Kidney (tissue), 14 donors: ENCODE measurements around the gene MICB. TPM values are rescaled to one million over a fixed set of nuclear protein-coding genes. Genes with fewer than 3 reads are reported as not detected.
"Not testable (repeated sequence)": the region's sequence is repeated elsewhere in the genome, so short reads cannot be mapped to it uniquely, and the experiment has no call there.

Experiments used
- DNase-seq, 5 donors: peaks; one replicate each; pipeline ENCODE4 v3.0.0-alpha.2; 2013 to 2020
- FAIRE-seq: peaks from 2 replicates; lab custom pipeline; 2012; peaks lifted over from hg19 to GRCh38; lab: Jason Lieb, UNC
- H3K27ac ChIP-seq, 2 donors: one replicate each; pipeline ENCODE4 v1.7.0; 2013; ENCODE audit warnings: low read depth in 2 of 2, low read length in 2 of 2, inconsistent platforms in 1 of 2
- H3K27me3 ChIP-seq: one replicate; pipeline ENCODE4 v1.7.1; 2013; ENCODE audit warnings: low read length, inconsistent platforms; ENCODE audit not compliant: control insufficient read depth, insufficient read depth
- H3K36me3 ChIP-seq, 3 donors: one replicate each; pipeline versions ENCODE4 v1.7.0 to v1.7.1; 2013; ENCODE audit warnings: low read length in 3 of 3, control low read depth in 1 of 3, inconsistent platforms in 1 of 3; ENCODE audit not compliant: insufficient read depth in 3 of 3, control insufficient read depth in 2 of 3
- H3K4me1 ChIP-seq, 3 donors: one replicate each; pipeline versions ENCODE4 v1.7.0 to v1.7.1; 2013; ENCODE audit warnings: low read length in 3 of 3, inconsistent platforms in 1 of 3, low read depth in 1 of 3; ENCODE audit not compliant: control insufficient read depth in 2 of 3, insufficient read depth in 2 of 3
- H3K4me3 ChIP-seq, 3 donors: one replicate each; pipeline versions ENCODE4 v1.7.0 to v1.8.1; 2013; ENCODE audit warnings: low read length in 3 of 3, control low read depth in 1 of 3, inconsistent platforms in 1 of 3
- H3K9ac ChIP-seq, 3 donors: one replicate each; pipeline versions ENCODE4 v1.7.0 to v1.7.1; 2013; ENCODE audit warnings: low read length in 3 of 3, control low read depth in 1 of 3, inconsistent platforms in 1 of 3
- H3K9me3 ChIP-seq, 3 donors: one replicate each; pipeline versions ENCODE4 v1.7.0 to v1.7.1; 2013; ENCODE audit warnings: low read length in 3 of 3, control low read depth in 1 of 3, inconsistent platforms in 1 of 3; ENCODE audit not compliant: control insufficient read depth in 2 of 3, insufficient read depth in 1 of 3
- CTCF ChIP-seq: IDR thresholded peaks from 3 replicates; pipeline ENCODE4 v1.5.1; 2012; ENCODE audit warnings: mild to moderate bottlenecking, moderate library complexity, borderline replicate concordance; ENCODE audit not compliant: insufficient read depth; ENCODE audit errors: extremely low read depth
- intact Hi-C: fragments of 100-400 bp; cut with DNase I; formaldehyde crosslinking; loops from one replicate; pipeline ENCODE4 v1.11.1; 2022
- polyA plus RNA-seq: library from polyadenylated mRNA; stranded (reverse); fragments of 350-450 nt; fragmentation: Illumina TruSeq; extraction: RNeasy Lipid Tissue Mini Kit (QIAGEN cat#74804); gene quantifications from one replicate; pipeline ENCODE4 v1.2.3, GENCODE V29; 2014; ENCODE audit warnings: low read depth, low replicate concordance; ENCODE audit not compliant: insufficient read depth
- total RNA-seq: library from RNA; stranded (reverse); fragmentation: NEBNext Ultra II Directional; extraction: Animal tissue kit (Norgen Biotek cat#: 25700); gene quantifications from one replicate; pipeline ENCODE4 v1.2.1, GENCODE V29; 2021
- donor health status: control.
- donor health status: control.
- donor health status: control.
- donor health status: control.
- donor health status: control.
- donor health status: DM: yes; HTN: yes; CAD: no.
- donor health status: Normal renal cell carcinoma (clear cell type).

The MICB gene
- total and polyA plus RNA-seq, 2 donors from 2014 or later, result 1.5 to 5.7 TPM

- FAIRE-seq (no peak), DNase-seq (no peak)
- H3K9me3 ChIP-seq, result no peaks in the 10 kb centered on the region
- no peak overlapping the region for H3K4me3 ChIP-seq
- no peak for TF ChIP-seq CTCF
- H3K27me3 ChIP-seq, result no peaks in the 10 kb centered on the region
- H3K36me3 ChIP-seq, result no peaks in the 10 kb centered on the region
- H3K9ac ChIP-seq, result no peak overlapping the region
- intact Hi-C loops, result no loop called here
- no peak overlapping the region for H3K27ac ChIP-seq
- no peaks in the 10 kb centered on the region for H3K4me1 ChIP-seq
These were observed 17.9 kb upstream of the MICB start for GRCh38 chr6:31479933-31480535.

GRCh38 chr6:31480574-31480973 is 17.4 kb upstream of the MICB start:
- intact Hi-C loops, result no loop called here
- no peak for FAIRE-seq
- Histone ChIP-seq H3K4me3 (no peak overlapping the region), H3K4me1 (no peaks in the 10 kb centered on the region), H3K9me3 (no peaks in the 10 kb centered on the region), H3K27me3 (no peaks in the 10 kb centered on the region), H3K27ac (no peak overlapping the region), H3K36me3 (no peaks in the 10 kb centered on the region), H3K9ac (no peak overlapping the region)
- no peak for DNase-seq
- TF ChIP-seq CTCF, result no peak

GRCh38 chr6:31483392-31483791 is 14.6 kb upstream of the MICB start:
- intact Hi-C loops, result no loop called here
- H3K4me1 ChIP-seq, result no peaks in the 10 kb centered on the region
- TF ChIP-seq CTCF, result no peak
- DNase-seq (no peak), FAIRE-seq (no peak)
- no peak overlapping the region for H3K9ac ChIP-seq
- no peaks in the 10 kb centered on the region for H3K36me3 ChIP-seq
- no peaks in the 10 kb centered on the region for H3K9me3 ChIP-seq
- H3K27ac ChIP-seq, result no peak overlapping the region
- H3K4me3 ChIP-seq, result no peak overlapping the region
- H3K27me3 ChIP-seq, result no peaks in the 10 kb centered on the region

GRCh38 chr6:31485055-31485454 is 12.9 kb upstream of the MICB start:
- TF ChIP-seq CTCF, result no peak
- H3K9me3 ChIP-seq, result no peaks in the 10 kb centered on the region
- no peak for DNase-seq
- no peak overlapping the region for H3K4me3 ChIP-seq
- H3K4me1 ChIP-seq, result no peaks in the 10 kb centered on the region
- no peak for FAIRE-seq
- no peak overlapping the region for H3K9ac ChIP-seq
- H3K27me3 ChIP-seq, result no peaks in the 10 kb centered on the region
- intact Hi-C loops, result no loop called here
- H3K27ac ChIP-seq, result no peak overlapping the region
- H3K36me3 ChIP-seq, result no peaks in the 10 kb centered on the region

- intact Hi-C loops, H3K9ac ChIP-seq, H3K36me3 ChIP-seq, H3K27me3 ChIP-seq, H3K27ac ChIP-seq, DNase-seq, FAIRE-seq, H3K9me3 ChIP-seq, H3K4me1 ChIP-seq, H3K4me3 ChIP-seq: not testable (repeated sequence)
These were observed 11.7 kb upstream of the MICB start for GRCh38 chr6:31486065-31486837.
